Activated naive CD8-positive, alpha-beta T cell treated with anti-CD3 and anti-CD28 coated beads, Interleukin-2, amount 50 U/mL, for 24 hours (primary cell): ENCODE data around the gene RYR1.
"Not testable (repeated sequence)": the region's sequence is repeated elsewhere in the genome, so short reads cannot be mapped to it uniquely, and the experiment has no call there.

Experiments used
- ATAC-seq: fragments of 150-1000 bp; cut with Tn5 transposase; one replicate; pipeline ENCODE4 v1.10.0; 2021
- DNase-seq: peaks from one replicate; pipeline ENCODE4 v3.0.0; 2021
- H3K27ac Mint-ChIP-seq: one replicate; pipeline ENCODE4 v1.8.0; 2021; ENCODE audit warnings: mild to moderate bottlenecking, mixed read lengths
- H3K27me3 Mint-ChIP-seq: one replicate; pipeline ENCODE4 v1.8.0; 2021; ENCODE audit warnings: mixed read lengths
- H3K36me3 Mint-ChIP-seq: one replicate; pipeline ENCODE4 v1.8.0; 2021; ENCODE audit warnings: low read depth, mixed read lengths
- H3K4me1 Mint-ChIP-seq: one replicate; pipeline ENCODE4 v1.8.0; 2021; ENCODE audit warnings: mixed read lengths
- H3K4me3 Mint-ChIP-seq: one replicate; pipeline ENCODE4 v1.8.0; 2021; ENCODE audit warnings: mild to moderate bottlenecking, moderate library complexity, mixed read lengths
- H3K9me3 Mint-ChIP-seq: one replicate; pipeline ENCODE4 v1.8.0; 2021; ENCODE audit warnings: mixed read lengths

The RYR1 gene

DNA sequence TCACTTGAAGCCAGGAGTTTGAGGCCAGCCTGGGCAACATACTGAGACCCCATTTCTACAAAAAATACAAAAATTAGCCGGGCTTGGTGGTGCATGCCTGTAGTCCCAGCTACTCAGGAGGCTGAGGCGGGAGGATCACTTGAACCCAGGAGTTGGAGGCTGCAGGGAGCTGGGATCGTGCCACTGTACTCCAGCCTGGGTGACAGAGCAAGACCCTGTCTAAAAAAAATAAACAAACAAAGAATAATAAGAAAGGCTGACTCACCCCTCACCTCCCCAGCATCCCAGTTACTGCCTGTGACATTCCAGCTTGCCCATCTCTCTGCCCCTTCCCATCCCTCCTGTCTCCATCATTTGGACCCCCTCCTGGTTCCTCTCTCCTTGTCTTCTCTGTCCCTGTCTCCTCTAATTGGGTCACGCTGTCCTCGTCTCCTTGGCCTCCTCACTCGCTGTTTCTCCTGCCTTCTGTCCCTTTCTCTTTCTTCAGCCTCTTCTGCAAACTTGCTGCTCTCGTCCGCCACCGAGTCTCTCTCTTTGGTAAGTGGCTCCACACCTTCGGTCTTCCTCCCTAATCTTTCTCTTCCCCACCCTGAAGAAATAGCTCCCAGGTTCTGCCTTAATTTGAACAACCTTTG is 77.7 kb downstream of the RYR1 start:
- no peak overlapping the region for H3K27ac Mint-ChIP-seq

DNA sequence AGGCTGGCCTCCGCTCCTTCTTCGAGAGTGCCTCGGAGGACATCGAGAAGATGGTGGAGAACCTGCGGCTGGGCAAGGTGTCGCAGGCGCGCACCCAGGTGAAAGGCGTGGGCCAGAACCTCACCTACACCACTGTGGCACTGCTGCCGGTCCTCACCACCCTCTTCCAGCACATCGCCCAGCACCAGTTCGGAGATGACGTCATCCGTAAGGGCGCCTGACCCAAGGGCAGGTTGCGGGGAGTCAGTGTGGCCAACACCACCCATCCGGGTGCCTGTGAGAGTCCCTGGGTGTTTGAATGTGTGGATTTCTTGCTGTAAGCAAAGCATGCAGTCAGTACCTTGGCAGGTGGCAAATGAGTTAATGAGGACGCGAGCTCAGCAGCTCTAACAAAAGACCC is 78.8 kb downstream of the RYR1 start:
- Mint-ChIP-seq H3K36me3 (no peaks in the 10 kb centered on the region), H3K27me3 (peaks cover 8% of the 10 kb centered on the region), H3K4me1 (peaks cover 11% of the 10 kb centered on the region), H3K9me3 (no peaks in the 10 kb centered on the region), H3K27ac (no peak overlapping the region), H3K4me3 (no peak overlapping the region)
- DNase-seq (no peak), ATAC-seq (no peak)

More for the DNA sequence above, 77.7 kb downstream of the RYR1 start:
- Mint-ChIP-seq H3K27me3 (peaks cover 8% of the 10 kb centered on the region), H3K36me3 (no peaks in the 10 kb centered on the region), H3K9me3 (no peaks in the 10 kb centered on the region), H3K4me1 (peaks cover 15% of the 10 kb centered on the region), H3K4me3 (no peak overlapping the region)
- DNase-seq (no peak), ATAC-seq (no peak)

DNA sequence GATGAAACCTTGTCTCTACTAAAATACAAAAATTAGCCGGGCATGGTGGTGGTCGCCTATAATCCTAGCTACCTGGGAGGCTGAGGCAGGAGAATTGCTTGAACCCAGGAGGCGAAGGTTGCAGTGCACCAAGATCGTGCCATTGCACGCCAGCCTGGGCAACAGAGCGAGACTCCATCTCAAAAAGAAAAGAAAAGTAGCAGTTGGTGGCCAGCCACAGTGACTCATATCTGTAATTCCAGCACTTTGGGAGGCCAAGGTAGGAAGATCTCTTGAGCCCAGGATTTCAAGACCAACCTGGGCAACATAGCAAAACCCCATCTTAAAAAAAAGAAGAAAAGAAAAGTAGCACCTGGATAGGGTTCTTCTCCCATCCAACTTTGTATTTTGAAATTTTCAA is 79.7 kb downstream of the RYR1 start:
- DNase-seq, H3K36me3 Mint-ChIP-seq, ATAC-seq, H3K27me3 Mint-ChIP-seq, H3K27ac Mint-ChIP-seq, H3K4me3 Mint-ChIP-seq, H3K9me3 Mint-ChIP-seq: not testable (repeated sequence)
- peaks cover 11% of the 10 kb centered on the region for H3K4me1 Mint-ChIP-seq

DNA sequence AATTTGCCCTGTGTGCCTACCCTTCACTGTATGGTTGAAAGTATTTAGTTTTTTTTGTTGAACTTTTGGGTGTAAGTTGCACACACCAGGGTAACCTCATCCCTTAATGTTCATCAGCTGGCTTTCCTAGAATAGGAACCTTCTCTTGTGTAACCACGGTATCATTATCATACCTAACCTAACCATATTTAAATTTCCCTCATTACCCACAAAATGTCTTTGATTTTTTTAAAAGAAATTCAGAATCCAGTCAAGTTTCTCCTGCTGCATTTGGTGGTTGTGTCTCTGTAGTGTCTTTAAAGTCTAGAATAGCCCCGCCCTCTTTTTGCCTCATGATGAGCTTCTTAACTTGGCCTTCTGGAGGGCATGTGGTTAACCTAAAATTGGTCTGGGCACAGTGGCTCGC is 80.3 kb downstream of the RYR1 start:
- ATAC-seq (peak; percentile 38), DNase-seq (no peak)
- Mint-ChIP-seq H3K27me3 (peaks cover 8% of the 10 kb centered on the region), H3K36me3 (no peaks in the 10 kb centered on the region), H3K9me3 (no peaks in the 10 kb centered on the region), H3K4me3 (no peak overlapping the region), H3K27ac (no peak overlapping the region), H3K4me1 (peaks cover 11% of the 10 kb centered on the region)

DNA sequence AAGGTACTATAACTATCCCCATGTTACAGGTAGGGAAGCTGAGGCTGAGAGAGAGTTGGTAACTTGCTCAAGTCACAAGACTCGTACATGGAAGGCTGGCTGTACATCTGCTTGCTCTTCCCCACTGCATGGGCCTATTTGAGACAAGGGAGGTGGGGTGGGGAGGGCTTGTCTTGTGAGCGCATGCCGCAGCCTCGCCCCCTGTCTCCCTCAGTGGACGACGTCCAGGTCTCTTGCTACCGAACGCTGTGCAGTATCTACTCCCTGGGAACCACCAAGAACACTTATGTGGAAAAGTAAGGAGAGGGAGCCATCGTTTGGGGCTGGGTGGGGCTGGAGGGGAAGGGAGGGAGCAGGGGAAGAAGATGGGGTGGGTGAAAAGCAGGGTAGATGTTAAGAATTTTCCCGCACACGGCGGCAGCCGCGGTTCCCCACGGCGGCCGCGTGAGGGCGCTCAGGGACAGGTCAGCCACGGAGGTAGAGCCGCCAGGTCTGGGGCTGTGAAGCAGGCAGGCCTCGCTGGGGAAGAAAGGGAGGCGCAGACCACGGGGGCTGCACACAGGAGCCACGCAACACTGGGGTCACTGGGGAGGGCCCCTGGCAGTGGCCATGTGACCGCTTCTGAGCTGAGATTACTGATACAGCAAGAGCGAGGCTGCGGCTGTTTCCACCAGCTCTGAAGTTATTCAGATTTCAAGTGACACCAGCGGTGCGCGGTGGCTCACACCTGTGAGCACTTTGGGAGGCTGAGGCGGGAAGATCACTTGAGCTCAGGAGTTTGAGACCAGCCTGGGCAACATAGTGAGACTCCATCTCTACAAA is 81.5 kb downstream of the RYR1 start:
- H3K27me3 Mint-ChIP-seq, result peaks cover 8% of the 10 kb centered on the region
- no peaks in the 10 kb centered on the region for H3K9me3 Mint-ChIP-seq
- no peak overlapping the region for H3K27ac Mint-ChIP-seq
- H3K36me3 Mint-ChIP-seq, result no peaks in the 10 kb centered on the region
- H3K4me1 Mint-ChIP-seq, result peaks cover 11% of the 10 kb centered on the region
- H3K4me3 Mint-ChIP-seq, result no peak overlapping the region
- peak; percentile 82 for DNase-seq
- ATAC-seq, result peak; percentile 84

DNA sequence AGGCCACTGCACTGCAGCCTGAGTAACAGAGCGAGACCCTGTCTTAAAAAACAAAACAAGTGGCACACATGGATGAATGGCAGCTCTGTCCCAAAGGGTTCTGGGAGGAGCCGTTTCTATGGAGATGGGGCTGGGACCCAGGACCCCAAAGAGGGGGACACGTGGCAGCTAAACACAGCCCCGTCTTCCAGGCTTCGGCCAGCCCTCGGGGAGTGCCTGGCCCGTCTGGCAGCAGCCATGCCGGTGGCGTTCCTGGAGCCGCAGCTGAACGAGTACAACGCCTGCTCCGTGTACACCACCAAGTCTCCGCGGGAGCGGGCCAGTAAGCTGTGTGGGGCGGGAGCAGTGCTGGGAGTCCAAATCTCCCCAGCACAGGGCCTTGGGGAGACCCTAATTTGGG is 82.4 kb downstream of the RYR1 start:
- Mint-ChIP-seq H3K36me3 (no peaks in the 10 kb centered on the region), H3K27ac (no peak overlapping the region), H3K4me3 (no peak overlapping the region), H3K4me1 (peaks cover 11% of the 10 kb centered on the region), H3K27me3 (peaks cover 4% of the 10 kb centered on the region), H3K9me3 (no peaks in the 10 kb centered on the region)
- no peak for ATAC-seq
- no peak for DNase-seq

DNA sequence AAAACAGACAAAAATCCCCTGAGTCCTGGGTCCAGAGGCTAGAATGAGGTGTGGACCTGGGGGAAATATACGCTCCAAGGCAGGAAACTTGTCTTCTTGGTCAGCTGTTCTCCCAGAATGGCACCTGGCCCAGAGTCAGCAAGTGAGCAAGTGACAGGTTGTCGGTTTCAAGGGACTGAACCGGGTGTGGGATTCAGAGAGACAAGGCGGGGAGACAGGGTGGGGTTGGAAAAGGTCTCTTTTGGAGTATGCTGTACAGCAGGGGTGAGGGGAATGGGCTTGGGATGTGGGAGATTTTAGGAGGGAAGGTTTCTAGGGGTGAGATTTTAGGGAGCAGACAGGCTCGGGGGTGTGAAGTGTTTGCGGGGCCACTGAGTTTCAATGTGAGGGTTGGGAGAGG is 83.3 kb downstream of the RYR1 start:
- Mint-ChIP-seq H3K36me3 (no peaks in the 10 kb centered on the region), H3K4me3 (no peak overlapping the region), H3K9me3 (no peaks in the 10 kb centered on the region), H3K27ac (no peak overlapping the region), H3K27me3 (no peaks in the 10 kb centered on the region), H3K4me1 (peaks cover 11% of the 10 kb centered on the region)
- ATAC-seq (no peak), DNase-seq (no peak)

DNA sequence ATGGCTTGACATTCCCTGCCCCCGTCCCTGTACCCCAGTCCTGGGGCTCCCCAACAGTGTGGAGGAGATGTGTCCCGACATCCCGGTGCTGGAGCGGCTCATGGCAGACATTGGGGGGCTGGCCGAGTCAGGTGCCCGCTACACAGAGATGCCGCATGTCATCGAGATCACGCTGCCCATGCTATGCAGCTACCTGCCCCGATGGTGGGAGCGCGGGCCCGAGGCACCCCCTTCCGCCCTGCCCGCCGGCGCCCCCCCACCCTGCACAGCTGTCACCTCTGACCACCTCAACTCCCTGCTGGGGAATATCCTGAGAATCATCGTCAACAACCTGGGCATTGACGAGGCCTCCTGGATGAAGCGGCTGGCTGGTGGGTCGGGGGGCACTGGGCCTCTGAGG is 83.8 kb downstream of the RYR1 start:
- ATAC-seq (no peak), DNase-seq (no peak)
- peaks cover 11% of the 10 kb centered on the region for H3K4me1 Mint-ChIP-seq
- H3K27ac Mint-ChIP-seq, result no peak overlapping the region
- no peaks in the 10 kb centered on the region for H3K36me3 Mint-ChIP-seq
- H3K4me3 Mint-ChIP-seq, result no peak overlapping the region
- no peaks in the 10 kb centered on the region for H3K9me3 Mint-ChIP-seq
- H3K27me3 Mint-ChIP-seq, result no peaks in the 10 kb centered on the region

DNA sequence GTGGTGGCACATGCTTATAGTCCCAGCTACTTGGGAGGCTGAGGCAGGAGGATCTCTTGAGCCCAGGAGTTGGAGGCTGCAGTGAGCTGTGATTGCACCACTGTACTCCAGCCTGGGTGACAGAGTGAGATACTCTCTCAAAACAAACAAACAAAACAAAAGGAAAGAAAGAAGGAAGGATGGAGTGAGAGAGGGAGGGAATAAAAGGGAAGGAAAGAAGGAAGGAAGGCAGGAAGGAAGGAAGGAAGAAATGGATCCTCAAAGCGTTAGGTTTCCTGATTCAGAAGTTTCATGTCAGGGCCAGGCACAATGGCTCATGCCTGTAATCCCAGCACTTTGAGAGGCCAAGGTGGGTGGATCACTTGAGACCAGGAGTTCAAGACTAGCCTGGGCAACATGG is 84.5 kb downstream of the RYR1 start:
- ATAC-seq, H3K36me3 Mint-ChIP-seq, H3K9me3 Mint-ChIP-seq, H3K27me3 Mint-ChIP-seq, H3K4me3 Mint-ChIP-seq, DNase-seq, H3K27ac Mint-ChIP-seq: not testable (repeated sequence)
- peaks cover 11% of the 10 kb centered on the region for H3K4me1 Mint-ChIP-seq

DNA sequence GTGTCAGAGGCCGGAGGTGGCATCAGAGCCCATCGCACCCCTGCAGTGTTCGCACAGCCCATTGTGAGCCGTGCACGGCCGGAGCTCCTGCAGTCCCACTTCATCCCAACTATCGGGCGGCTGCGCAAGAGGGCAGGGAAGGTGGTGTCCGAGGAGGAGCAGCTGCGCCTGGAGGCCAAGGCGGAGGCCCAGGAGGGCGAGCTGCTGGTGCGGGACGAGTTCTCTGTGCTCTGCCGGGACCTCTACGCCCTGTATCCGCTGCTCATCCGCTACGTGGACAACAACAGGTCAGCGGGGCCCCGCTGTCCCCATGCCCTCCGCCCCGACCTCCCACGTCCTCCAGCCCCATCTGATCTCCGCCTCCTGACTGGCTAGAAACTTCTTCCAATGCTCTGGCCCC is 85.7 kb downstream of the RYR1 start:
- Mint-ChIP-seq H3K9me3 (no peaks in the 10 kb centered on the region), H3K4me3 (no peak overlapping the region), H3K36me3 (no peaks in the 10 kb centered on the region), H3K27ac (no peak overlapping the region), H3K27me3 (no peaks in the 10 kb centered on the region), H3K4me1 (peaks cover 3% of the 10 kb centered on the region)
- no peak for ATAC-seq
- DNase-seq, result no peak

DNA sequence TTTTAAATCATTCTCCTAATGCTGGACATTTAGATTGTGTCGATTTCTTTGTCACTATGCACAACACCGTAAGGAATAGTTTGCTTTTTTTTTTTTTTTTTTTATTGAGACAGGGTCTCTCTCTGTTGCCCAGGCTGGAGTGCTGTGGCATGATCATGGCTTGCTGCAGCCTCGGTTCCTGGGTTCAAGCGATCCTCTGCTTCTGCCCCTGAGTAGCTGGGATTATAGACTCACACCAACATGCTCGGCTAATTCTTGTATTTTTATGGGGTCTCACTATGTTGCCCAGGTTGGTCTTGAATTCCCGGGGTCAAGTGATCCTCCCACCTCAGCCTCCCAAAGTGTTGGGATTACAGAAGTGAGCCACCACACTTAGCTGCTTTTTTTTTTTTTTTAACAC is 86.5 kb downstream of the RYR1 start:
- no peaks in the 10 kb centered on the region for H3K36me3 Mint-ChIP-seq
- no peak overlapping the region for H3K27ac Mint-ChIP-seq
- H3K4me1 Mint-ChIP-seq, result peaks cover under 1% of the 10 kb centered on the region
- no peaks in the 10 kb centered on the region for H3K9me3 Mint-ChIP-seq
- ATAC-seq, result no peak
- no peaks in the 10 kb centered on the region for H3K27me3 Mint-ChIP-seq
- DNase-seq, result no peak
- no peak overlapping the region for H3K4me3 Mint-ChIP-seq

DNA sequence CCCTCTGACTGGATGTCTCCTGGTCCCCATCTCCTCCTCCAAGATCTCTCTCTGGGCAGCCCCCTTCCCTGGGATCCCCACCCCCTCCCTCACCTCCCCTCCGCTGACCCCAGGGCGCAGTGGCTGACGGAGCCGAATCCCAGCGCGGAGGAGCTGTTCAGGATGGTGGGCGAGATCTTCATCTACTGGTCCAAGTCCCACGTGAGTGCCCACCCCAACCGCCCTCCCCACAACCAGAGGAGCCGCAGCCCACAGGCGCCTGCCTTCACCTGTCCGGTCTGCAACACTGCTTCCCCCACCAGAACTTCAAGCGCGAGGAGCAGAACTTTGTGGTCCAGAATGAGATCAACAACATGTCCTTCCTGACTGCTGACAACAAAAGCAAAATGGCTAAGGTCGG is 89.4 kb downstream of the RYR1 start:
- DNase-seq, result no peak
- H3K36me3 Mint-ChIP-seq, result no peaks in the 10 kb centered on the region
- H3K27ac Mint-ChIP-seq, result no peak overlapping the region
- H3K9me3 Mint-ChIP-seq, result no peaks in the 10 kb centered on the region
- H3K4me1 Mint-ChIP-seq, result no peaks in the 10 kb centered on the region
- no peaks in the 10 kb centered on the region for H3K27me3 Mint-ChIP-seq
- H3K4me3 Mint-ChIP-seq, result no peak overlapping the region
- no peak for ATAC-seq

DNA sequence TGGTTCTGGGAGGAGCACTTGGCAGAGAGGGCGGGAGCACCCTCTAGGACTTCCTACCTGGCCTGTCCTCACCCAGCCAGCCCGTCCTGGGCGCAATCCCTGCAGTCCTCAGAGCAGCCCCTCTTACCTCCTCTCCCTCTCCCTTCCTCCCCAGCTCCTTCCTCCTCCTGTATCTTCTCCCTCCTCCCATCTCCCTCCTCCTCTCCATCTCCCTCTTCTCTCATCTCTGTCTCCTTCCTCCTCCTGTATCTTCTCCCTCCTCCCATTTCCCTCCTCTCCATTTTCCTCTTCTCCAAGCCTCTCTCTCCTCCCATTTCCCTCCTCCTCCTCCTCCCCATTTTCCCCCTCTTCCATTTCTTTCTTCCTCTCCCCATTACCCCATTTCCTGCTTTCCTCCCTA is 89.8 kb downstream of the RYR1 start:
- no peaks in the 10 kb centered on the region for H3K9me3 Mint-ChIP-seq
- no peaks in the 10 kb centered on the region for H3K4me1 Mint-ChIP-seq
- no peak overlapping the region for H3K27ac Mint-ChIP-seq
- ATAC-seq (no peak), DNase-seq (no peak)
- no peaks in the 10 kb centered on the region for H3K27me3 Mint-ChIP-seq
- no peak overlapping the region for H3K4me3 Mint-ChIP-seq
- H3K36me3 Mint-ChIP-seq, result no peaks in the 10 kb centered on the region

DNA sequence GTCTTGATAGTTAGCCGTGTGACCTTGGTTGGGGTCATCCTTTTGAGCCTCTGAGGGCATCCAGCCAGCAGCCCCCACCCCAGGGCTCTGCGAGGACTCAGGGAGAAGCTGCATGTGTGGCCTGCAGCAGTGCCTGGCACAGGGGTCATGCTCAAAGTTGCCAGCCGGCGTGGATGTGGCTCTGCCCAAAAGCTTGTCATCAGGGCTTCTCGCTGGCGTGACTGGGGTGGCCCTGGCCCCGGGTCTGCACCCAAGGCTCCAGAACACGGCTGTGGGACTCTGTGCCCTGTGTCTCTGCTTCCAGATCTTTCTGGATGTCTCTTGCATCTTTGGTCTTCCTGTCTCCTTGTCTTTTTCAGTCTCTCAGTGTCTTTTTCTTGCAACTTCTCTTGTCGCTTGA is 90.9 kb downstream of the RYR1 start:
- no peaks in the 10 kb centered on the region for H3K9me3 Mint-ChIP-seq
- no peak overlapping the region for H3K27ac Mint-ChIP-seq
- H3K4me3 Mint-ChIP-seq, result no peak overlapping the region
- no peaks in the 10 kb centered on the region for H3K4me1 Mint-ChIP-seq
- ATAC-seq (no peak), DNase-seq (no peak)
- no peaks in the 10 kb centered on the region for H3K27me3 Mint-ChIP-seq
- H3K36me3 Mint-ChIP-seq, result no peaks in the 10 kb centered on the region

DNA sequence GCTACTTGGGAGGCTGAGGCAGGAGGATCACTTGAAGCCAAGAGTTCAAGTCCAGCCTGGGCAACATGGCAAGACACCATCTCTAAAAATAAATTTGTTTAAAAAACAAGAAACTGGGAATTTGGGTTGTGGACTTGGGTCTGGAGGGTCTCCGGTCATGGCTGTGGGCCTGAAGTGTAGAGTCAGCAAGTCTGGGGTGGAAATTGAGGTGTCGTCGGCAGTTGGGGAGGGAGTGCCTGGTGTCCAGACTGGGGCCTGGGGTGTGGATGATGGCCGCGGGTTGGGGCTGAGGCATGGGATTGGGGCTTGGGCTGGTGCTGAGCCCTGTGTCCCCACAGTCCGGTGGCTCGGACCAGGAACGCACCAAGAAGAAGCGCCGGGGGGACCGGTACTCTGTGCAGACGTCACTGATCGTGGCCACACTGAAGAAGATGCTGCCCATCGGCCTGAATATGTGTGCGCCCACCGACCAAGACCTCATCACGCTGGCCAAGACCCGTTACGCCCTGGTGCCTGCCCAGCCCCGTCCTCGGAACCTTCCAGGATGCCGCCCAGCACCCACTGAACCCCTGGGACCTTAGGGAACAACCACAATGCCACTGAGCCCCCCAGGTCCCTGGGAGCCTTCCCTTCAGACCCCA is 91.6 kb downstream of the RYR1 start:
- no peak overlapping the region for H3K4me3 Mint-ChIP-seq

More for the DNA sequence above, 91.6 kb downstream of the RYR1 start:
- Mint-ChIP-seq H3K36me3 (no peaks in the 10 kb centered on the region), H3K4me1 (no peaks in the 10 kb centered on the region), H3K9me3 (no peaks in the 10 kb centered on the region), H3K27ac (no peak overlapping the region), H3K27me3 (no peaks in the 10 kb centered on the region)
- ATAC-seq (no peak), DNase-seq (no peak)
